CD4-positive, alpha-beta T cell (primary cell): ENCODE results near the gene STK32B. TPM values are rescaled to one million over a fixed set of nuclear protein-coding genes. Genes with fewer than 3 reads are reported as not detected.

Source experiments
- ATAC-seq: fragments of 200-7000 bp; cut with Tn5 transposase; one replicate; pipeline ENCODE4 v1.10.0; 2022; ENCODE audit warnings: mild to moderate bottlenecking; ENCODE audit not compliant: poor library complexity
- CTCF ChIA-PET: fragments of 350-600 bp; sonication (Branson Sonifier 250); formaldehyde crosslinking; loops from one replicate; lab custom pipeline; 2021; ENCODE audit warnings: antibody characterized with exemption, inconsistent platforms; lab: Charles Lee
- POLR2A ChIA-PET: fragments of 350-600 bp; sonication (Branson Sonifier 250); formaldehyde crosslinking; loops from one replicate; lab custom pipeline; 2021; ENCODE audit warnings: antibody characterized with exemption, inconsistent platforms; lab: Charles Lee
- DNase-seq, 14 experiments: peaks; one replicate each; pipeline ENCODE4 v3.0.0-alpha.2; 2013 to 2020; ENCODE audit warnings: mixed read lengths in 2 of 14
- H3K27ac ChIP-seq, 2 donors: one replicate each; pipeline versions ENCODE4 v1.5.1 to v1.7.0; 2013; ENCODE audit warnings: low read length in 2 of 2, low read depth in 1 of 2, mild to moderate bottlenecking in 1 of 2
- H3K27me3 ChIP-seq, 2 experiments: 1 replicate in 1 of 2; 2 replicates in 1 of 2; pipeline versions ENCODE4 v1.6.1 to v1.7.0; 2013; ENCODE audit warnings: low read length in 2 of 2, control low read depth in 1 of 2, mild to moderate bottlenecking in 1 of 2, moderate library complexity in 1 of 2; ENCODE audit not compliant: insufficient read depth in 2 of 2, control insufficient read depth in 1 of 2
- H3K36me3 ChIP-seq: one replicate; pipeline ENCODE4 v1.6.1; 2013; ENCODE audit warnings: low read length, control low read depth; ENCODE audit not compliant: insufficient read depth
- H3K4me1 ChIP-seq: one replicate; pipeline ENCODE4 v1.6.1; 2013; ENCODE audit warnings: low read length, control low read depth; ENCODE audit not compliant: insufficient read depth
- H3K4me3 ChIP-seq: one replicate; pipeline ENCODE4 v1.5.1; 2013; ENCODE audit warnings: mild to moderate bottlenecking, low read length, moderate library complexity
- H3K9me3 ChIP-seq, 2 experiments: 1 replicate in 1 of 2; 2 replicates in 1 of 2; pipeline versions ENCODE4 v1.6.1 to v1.7.0; 2013; ENCODE audit warnings: low read length in 2 of 2, mild to moderate bottlenecking in 2 of 2, control low read depth in 1 of 2, moderate library complexity in 1 of 2; ENCODE audit not compliant: control insufficient read depth in 1 of 2, insufficient read depth in 1 of 2
- H3K27ac Mint-ChIP-seq: one replicate; pipeline ENCODE4 v1.8.0; 2020; ENCODE audit warnings: mixed read lengths
- H3K27me3 Mint-ChIP-seq: one replicate; pipeline ENCODE4 v1.8.0; 2021; ENCODE audit warnings: mixed read lengths
- H3K36me3 Mint-ChIP-seq: one replicate; pipeline ENCODE4 v1.8.0; 2021; ENCODE audit warnings: low read depth, mixed read lengths
- H3K4me1 Mint-ChIP-seq: one replicate; pipeline ENCODE4 v1.8.0; 2021; ENCODE audit warnings: low read depth, mixed read lengths
- H3K4me3 Mint-ChIP-seq: one replicate; pipeline ENCODE4 v1.8.0; 2020; ENCODE audit warnings: mild to moderate bottlenecking, mixed read lengths
- H3K9me3 Mint-ChIP-seq: one replicate; pipeline ENCODE4 v1.8.0; 2020; ENCODE audit warnings: mixed read lengths
- CTCF ChIP-seq: fragments of 200-600 bp; IDR thresholded peaks from one replicate; pipeline ENCODE4 v1.8.0; 2022; ENCODE audit warnings: antibody characterized with exemption, mild to moderate bottlenecking
- intact Hi-C, 2 experiments: fragments of 100-400 bp; cut with DNase I in 1 of 2; cut with micrococcal nuclease in 1 of 2; formaldehyde crosslinking; loops; one replicate each; pipeline versions ENCODE4 v1.15.1 to v1.9.0; 2023 to 2025; cut with DNase I, micrococcal nuclease
- total RNA-seq, 174 experiments: library from RNA in 2 of 174; stranded (reverse) in 2 of 174; gene quantifications; one replicate each; pipeline ENCODE4 v1.2.3 and lab custom pipeline; 2021 to 2026

Gene STK32B
- total RNA-seq, 2 experiments from 2014 or later, result not detected

GRCh38 chr4:5517372-5517771 is 466.1 kb downstream of the STK32B start:
- Mint-ChIP-seq H3K27me3 (no peaks in the 10 kb centered on the region), H3K4me3 (no peak overlapping the region), H3K36me3 (no peaks in the 10 kb centered on the region), H3K27ac (no peak overlapping the region), H3K4me1 (no peaks in the 10 kb centered on the region), H3K9me3 (peaks cover 4% of the 10 kb centered on the region)
- Histone ChIP-seq H3K27me3 (no peaks in the 10 kb centered on the region), H3K9me3 (peaks cover 0 to 6% of the 10 kb centered on the region in 2 experiments), H3K4me1 (no peaks in the 10 kb centered on the region), H3K27ac (no peak overlapping the region), H3K36me3 (no peaks in the 10 kb centered on the region), H3K4me3 (no peak overlapping the region)
- intact Hi-C loops, result no loop called here
- DNase-seq (no peak), ATAC-seq (no peak)
- ChIA-PET CTCF (no interaction called here), POLR2A (no interaction called here)
- TF ChIP-seq CTCF, result no peak

- H3K27ac ChIP-seq, result no peak overlapping the region
- Mint-ChIP-seq H3K36me3 (no peaks in the 10 kb centered on the region), H3K4me1 (no peaks in the 10 kb centered on the region), H3K27ac (no peak overlapping the region), H3K27me3 (no peaks in the 10 kb centered on the region), H3K9me3 (no peaks in the 10 kb centered on the region), H3K4me3 (no peak overlapping the region)
- CTCF ChIA-PET, result no interaction called here
- ATAC-seq (no peak), DNase-seq (no peak)
- no peaks in the 10 kb centered on the region for H3K9me3 ChIP-seq
- H3K36me3 ChIP-seq, result no peaks in the 10 kb centered on the region
- no peak for TF ChIP-seq CTCF
- no peaks in the 10 kb centered on the region for H3K27me3 ChIP-seq
- no peaks in the 10 kb centered on the region for H3K4me1 ChIP-seq
- intact Hi-C loops, result no loop called here
- POLR2A ChIA-PET, result no interaction called here
- H3K4me3 ChIP-seq, result no peak overlapping the region
Observed at GRCh38 chr4:5524446-5525299, 473.4 kb downstream of the STK32B start.

- no peaks in the 10 kb centered on the region for H3K36me3 Mint-ChIP-seq
- no peaks in the 10 kb centered on the region for H3K27me3 Mint-ChIP-seq
- H3K4me3 Mint-ChIP-seq, result no peak overlapping the region
- no peak overlapping the region for H3K27ac ChIP-seq
- ChIA-PET CTCF (no interaction called here), POLR2A (no interaction called here)
- H3K4me3 ChIP-seq, result no peak overlapping the region
- no peaks in the 10 kb centered on the region for H3K36me3 ChIP-seq
- TF ChIP-seq CTCF, result no peak
- H3K27ac Mint-ChIP-seq, result no peak overlapping the region
- no peaks in the 10 kb centered on the region for H3K4me1 ChIP-seq
- no peak for DNase-seq
- H3K9me3 ChIP-seq, result no peaks in the 10 kb centered on the region
- no peaks in the 10 kb centered on the region for H3K4me1 Mint-ChIP-seq
- no peaks in the 10 kb centered on the region for H3K27me3 ChIP-seq
- intact Hi-C loops, result no loop called here
- ATAC-seq, result no peak
- H3K9me3 Mint-ChIP-seq, result no peaks in the 10 kb centered on the region
Observed at GRCh38 chr4:5526080-5526846, 475.0 kb downstream of the STK32B start.
